Measurements from ENCODE around the gene SUN2.
A peak's percentile ranks its signal among the peaks of the same experiment; 100 is the strongest.

Gene SUN2

DNA sequence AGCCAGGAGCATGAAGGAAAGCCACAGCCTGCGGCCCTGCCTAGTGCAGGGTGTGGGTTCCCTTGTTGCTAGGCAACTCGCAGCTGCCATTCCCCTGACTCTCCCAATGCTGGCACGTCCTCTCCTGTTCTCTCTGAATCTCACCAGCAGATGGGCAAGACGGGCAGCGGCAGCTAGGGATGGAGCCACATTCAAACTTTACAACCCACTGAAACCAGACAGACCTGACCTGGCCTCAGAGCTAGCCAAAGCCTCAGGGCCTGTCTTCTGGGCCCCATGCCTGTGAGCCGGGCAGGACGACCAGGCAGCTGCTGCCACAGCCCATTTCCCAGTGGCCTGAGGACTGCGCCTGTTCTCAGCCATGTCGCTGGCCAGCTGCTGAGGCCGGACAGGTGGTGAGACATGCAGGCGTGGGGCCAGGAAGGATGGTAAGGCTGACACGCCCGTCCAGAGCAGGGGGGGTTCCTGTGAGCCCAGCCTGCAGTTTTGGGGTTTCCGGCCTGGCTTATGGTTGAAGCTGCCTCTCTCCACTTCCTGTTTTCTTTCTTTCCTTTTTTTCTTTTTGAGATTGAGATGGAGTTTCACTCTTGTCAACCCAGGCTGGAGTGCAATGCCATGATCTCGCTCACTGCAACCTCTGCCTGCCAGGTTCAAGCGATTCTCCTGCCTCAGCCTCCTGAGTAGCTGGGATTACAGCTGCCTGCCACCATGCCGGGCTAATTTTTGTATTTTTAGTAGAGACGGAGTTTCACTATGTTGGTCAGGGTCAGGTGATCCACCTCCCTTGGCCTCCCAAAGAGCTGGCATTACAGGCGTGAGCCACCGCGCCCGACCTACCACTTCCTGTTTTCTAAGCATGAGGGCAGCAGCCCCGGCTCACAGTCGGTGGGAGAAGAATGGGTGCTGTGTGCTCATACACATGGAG, 4.1 kb downstream of the SUN2 start:
- DNase-seq (ENCODE audit: low spot score): peak; percentile 75

DNA sequence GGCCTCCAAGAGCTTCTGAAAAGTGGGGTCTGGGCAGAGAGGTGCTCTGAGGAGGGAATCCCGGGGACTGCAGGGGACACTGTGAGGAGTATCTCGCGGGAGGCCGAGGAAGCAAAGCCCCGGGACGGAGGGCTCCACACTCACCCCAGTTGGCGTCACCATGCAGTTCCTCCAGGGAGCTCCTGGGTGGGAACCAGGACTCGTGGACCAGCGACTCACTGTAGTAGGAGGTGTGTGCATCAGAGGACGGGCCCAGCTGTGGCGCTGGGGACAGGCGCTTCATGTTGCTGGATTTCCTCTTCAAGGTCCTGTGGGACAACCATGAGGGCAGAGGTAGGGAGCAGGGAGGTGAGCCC, 4.8 kb downstream of the SUN2 start:
- no peak for DNase-seq (ENCODE audit: low spot score)

DNA sequence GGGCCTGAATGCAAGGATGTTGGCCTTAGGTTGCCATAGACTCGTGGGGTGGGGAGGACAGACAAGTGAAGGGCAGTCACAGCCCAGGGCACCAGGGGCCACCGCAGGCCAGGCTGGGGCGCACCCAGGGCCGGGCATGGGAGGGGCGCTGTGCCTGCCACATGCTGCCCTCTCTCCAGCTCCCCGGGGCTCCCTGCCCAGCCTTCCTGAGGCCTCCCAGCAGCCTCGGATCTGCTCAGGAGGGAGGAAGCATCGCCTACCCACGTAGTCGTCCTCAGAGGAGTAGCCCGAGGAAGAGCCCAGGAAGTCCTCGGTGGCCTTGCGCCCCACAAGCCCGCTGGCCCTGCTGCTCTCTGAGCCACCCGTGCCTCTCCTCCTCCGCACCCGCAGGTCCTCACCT, 5.2 kb downstream of the SUN2 start:
- DNase-seq (ENCODE audit: low spot score): no peak

DNA sequence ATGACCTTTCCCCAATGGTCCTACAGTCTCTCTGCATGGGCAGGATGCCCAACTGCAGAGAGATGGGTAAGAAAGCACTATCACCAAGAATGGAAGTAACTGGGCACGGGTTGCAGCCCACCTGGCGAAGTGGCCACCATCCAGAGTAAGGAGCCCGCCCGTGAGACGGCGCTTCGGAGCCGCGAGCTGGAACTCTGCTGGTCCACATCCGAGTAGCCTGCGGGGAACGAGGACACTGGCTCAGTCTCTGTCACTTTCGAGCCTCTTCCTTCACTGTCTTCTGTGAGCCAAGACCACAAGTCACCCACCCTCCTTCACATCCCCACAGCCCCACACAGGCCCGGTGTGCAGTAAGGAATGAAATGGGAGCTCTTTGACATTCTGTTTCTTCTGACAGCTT, 5.7 kb downstream of the SUN2 start:
- no peak for DNase-seq (ENCODE audit: low spot score)

DNA sequence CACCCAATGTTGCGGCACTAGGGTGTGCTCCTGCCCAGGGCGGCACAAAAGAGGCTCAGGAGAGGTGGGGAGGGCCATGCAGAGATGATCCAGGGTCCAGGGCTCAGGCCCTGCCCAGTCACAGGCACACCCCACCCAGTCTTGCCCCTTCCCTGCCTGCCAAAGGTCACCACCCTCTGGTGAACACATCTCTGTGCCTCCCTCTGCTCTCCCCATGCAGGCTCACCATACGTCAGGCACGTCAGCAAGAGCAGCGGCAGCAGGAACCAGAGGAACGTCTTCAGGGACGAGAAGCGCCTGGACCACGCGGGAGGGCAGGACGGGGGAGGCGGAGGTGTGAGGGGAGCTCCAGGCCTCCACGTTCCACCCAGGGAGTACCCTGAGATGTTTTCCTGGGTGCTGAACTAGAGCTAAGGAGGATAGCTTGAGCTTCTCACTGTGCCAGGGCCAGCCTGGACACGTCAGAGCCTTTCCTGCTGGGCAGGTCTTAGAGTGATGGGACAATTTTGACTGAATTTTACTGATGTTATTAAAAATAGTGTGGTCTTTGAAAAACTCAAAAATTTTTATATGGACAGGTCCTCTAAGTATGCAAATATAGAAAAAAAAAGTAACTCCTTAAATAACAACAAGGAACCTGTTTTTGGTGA, 7.2 kb downstream of the SUN2 start:
- DNase-seq (ENCODE audit: low spot score): no peak

DNA sequence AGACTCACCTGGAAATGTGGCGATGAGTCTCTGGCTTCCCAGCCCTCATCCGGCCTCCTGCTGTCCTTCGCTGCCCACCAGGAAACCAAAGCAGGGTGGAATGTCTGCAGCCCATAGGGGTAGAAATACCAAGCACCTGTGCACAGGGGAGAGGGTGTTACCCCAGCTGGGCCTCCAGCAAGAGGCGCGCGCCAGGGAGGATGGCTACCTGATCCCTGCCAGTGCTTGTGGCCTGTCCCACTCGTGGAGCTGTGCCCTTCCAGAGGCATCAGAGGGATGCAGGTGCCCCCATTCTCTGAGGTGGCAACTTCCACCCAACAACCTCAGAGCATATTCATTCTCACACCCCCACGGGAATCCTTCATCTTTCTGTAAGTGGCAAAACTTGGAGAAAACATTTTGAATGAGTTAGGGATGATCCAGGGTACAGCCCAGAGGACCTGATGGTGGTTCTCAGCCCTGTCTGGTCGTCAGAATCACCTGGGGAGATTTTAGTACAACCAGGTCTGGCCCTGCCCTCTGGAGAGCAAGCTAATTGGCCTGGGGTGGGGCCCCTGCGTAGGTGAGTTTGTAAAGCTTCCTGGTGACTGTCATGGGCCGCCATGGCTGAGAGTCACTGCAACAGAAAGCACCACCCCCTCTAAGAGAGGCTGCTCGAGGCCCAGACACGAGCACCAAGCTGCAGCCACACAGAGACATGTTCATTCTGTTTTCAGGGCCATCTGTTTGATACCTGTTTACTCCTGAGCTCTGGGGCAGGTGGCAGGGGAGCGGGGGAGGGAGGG, 9.9 kb downstream of the SUN2 start:
- DNase-seq (ENCODE audit: low spot score): no peak

DNA sequence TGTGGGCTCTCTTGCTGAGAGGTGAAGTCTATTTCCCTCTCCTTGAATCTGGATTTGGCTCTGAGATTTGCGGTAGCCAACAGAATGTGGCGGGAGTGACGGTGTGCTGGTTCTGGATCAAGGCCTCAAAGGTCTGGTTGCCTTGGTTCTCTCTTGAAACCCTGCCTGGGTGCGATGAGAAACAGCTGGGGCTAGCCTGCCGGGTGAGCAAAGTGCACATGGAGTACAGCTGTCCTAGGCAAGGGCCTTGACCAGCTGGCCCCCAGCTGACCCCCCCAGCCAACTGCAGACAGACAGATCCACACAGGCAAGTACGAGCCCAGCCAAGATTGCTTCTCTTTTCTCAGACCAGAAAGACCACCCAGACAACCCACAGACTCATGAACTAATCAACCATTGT, 10.8 kb downstream of the SUN2 start:
- DNase-seq (ENCODE audit: low spot score): no peak

DNA sequence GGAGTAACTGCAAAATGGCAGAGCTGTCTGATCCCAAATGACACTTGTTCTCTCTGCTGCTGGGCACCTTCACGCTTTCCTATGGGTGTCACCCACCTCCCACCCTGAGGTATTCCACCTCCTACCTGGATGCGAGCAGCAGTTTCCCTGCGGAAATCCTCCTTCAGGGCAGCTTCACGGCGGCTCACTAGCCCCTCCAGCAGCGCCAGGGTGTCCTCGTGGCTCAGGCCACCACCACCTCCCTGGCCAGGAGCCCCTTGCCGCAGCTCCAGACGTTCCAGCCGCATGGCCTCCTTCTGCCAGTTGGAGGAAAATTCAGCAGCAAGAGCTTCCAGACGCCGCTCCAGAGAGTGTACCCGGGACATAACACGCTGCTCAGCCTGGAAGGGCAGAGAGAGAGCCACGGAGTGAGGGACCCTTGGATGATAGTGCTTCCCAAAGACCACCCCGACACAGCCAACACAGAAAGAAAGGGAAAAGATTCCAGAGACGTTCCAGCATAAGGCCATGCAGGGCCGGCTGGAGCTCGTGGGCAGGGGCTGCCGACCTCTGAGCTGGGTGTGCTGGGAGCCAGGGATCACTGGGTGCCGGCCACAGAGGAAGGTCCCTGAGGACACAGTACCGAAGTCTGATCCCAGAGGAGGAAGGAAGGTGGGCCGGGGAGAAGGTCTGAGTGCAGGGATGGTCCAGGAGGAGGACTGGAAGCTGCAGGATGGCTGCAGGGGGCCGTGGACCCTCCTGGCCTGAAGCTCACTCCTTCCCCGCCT, 13.4 kb downstream of the SUN2 start:
- no peak for DNase-seq (ENCODE audit: low spot score)

DNA sequence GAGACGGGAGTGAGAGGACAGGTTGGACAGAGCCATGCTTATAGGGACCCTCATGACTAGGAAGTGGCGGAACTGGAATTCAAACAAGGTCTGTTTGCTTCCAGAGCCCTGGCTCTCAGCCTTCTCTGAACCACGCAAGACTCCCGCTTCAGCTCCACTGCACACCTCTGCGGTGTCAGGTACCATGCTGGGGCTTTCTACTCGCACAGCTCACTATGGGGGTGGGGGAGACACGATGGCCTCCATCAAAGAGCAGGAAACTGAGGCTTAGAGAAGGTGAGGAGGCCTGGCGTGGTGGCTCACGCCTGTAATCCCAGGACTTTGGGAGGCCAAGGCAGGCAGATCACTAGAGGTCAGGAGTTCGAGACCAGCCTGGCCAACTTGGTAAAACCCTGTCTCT, 14.2 kb downstream of the SUN2 start:
- no peak for DNase-seq (ENCODE audit: low spot score)

DNA sequence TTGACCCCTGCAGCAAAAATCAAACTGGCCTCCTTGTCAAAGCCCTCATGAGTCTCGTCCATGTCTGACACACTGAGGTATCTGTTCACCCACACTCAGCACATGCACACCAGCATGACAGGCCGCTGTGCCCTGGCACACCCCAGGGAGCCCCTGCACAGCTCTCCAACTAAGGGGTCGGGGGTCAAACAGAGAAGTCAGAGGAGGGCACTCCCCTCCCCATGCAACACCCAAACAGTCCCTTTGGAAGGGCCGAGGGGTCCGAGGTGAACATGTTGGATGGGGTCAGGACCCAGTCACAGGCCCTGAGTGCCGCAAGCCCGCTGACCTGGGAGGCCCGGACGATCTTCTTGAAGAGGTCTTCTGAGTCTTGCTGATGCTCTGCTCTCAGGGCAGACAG, 14.6 kb downstream of the SUN2 start:
- DNase-seq (ENCODE audit: low spot score): no peak

DNA sequence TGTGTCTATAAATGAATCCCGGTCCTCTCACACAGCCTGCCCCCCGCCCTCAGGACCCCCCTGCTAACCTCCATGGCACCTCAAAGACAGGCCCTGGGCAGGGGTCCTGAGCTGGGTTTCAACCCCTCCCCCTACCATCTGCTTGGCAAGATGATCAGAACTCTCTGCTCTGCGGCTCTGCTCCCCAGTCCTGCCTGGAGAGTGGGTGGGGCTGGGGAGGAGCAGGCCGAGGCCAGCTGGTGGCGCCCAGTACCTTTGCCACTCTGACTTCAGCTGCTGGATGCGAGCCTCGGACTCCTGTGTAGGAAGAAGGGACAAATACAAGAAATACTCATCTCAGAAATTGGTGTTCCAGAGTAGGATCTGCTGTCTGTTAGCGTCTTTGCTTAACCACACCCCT, 15.0 kb downstream of the SUN2 start:
- DNase-seq (ENCODE audit: low spot score): no peak

DNA sequence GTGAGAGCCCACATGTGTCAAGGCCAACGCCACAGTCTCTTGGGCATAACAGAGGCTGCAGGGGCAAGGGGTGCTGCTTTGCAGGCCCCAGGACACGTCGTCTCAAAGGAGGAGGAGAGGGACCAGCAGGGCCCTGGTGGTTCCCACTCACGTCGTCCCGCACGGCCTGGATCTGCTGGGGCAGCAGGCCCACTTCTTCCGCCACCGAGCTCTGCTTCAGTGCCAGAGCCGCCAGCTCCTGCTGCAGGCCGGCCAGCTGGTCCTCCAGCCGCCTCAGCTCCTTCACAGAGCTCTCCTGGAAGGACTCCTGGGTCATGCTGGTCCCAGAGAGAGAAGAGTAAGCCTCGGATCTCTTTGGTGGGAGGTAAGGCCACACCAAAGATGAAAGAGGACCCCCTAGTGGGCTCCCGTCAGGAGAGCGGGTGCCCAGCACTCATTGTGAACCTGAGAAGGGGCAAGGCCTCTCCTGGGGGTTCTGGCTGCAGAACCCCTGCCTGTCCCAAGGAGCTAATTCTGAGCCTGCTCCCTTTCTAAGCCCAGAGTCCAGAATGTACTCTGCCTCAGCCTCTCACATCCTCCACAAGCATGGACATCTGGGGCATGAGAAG, 15.6 kb downstream of the SUN2 start:
- DNase-seq (ENCODE audit: low spot score): no peak

DNA sequence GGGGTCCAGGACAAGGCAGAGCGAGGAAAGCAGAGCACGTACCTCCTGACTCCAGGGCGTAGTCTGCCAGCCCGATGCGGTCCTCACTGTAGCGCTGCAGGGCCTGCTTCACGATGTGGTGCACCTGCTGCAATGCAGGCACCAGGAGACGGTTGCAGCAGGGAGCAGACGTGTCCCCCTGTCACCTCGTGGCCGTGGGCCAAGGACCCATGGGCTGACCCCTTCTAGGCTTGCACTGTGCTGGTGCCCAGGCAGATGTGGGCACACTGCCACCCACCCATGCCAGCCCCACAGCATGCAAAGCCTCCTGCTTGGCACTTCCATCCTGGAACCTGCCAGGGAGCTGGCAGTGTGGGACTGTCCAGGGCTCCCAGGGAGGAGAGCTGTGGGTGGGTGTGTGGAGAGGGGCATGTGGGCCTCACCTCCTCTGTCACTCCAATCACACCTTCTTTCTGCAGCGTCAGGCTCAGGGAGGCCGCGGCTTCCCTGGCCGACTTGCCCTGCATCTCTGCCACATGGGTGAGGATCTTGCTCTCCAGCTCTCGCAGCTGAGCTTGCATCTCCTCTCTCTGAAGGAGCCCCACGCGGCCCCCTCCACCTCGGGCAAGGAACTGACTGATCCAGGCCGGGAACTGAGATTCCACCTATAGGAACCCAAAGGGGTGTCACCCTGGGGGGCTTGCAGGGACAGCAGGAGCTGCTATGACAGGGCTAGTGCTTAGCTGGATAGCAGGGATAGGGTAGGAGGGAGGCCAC, 16.3 kb downstream of the SUN2 start:
- no peak for DNase-seq (ENCODE audit: low spot score)

DNA sequence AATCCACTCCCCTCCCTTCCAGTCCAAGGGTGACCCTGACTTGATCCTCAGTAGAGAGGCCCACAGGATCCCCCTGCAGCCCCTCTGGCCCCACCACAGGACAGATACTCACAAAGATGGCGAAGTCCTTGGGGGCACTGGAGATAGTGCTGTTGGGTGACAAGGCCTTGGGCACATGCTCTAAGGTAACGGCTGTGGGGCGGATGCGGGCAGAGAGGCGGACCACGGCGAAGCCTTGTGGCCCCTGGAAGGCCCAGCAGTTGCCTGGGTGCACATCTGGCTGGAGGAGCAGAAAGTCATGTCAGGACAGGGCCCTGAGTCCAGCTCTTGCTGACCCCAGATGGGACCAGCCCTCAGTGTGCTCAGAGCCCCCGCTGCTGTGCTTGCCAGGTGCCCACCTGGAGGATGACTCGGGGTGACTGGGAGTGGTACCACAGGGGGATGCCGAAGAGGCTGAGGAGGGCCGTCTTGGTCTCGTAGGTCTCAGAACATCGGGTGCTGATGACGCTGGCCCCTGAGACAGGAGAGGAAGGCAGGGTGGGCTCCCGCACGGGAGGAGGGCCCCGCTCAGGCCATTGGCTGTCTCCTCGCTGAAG, 17.2 kb downstream of the SUN2 start:
- no peak for DNase-seq (ENCODE audit: low spot score)

DNA sequence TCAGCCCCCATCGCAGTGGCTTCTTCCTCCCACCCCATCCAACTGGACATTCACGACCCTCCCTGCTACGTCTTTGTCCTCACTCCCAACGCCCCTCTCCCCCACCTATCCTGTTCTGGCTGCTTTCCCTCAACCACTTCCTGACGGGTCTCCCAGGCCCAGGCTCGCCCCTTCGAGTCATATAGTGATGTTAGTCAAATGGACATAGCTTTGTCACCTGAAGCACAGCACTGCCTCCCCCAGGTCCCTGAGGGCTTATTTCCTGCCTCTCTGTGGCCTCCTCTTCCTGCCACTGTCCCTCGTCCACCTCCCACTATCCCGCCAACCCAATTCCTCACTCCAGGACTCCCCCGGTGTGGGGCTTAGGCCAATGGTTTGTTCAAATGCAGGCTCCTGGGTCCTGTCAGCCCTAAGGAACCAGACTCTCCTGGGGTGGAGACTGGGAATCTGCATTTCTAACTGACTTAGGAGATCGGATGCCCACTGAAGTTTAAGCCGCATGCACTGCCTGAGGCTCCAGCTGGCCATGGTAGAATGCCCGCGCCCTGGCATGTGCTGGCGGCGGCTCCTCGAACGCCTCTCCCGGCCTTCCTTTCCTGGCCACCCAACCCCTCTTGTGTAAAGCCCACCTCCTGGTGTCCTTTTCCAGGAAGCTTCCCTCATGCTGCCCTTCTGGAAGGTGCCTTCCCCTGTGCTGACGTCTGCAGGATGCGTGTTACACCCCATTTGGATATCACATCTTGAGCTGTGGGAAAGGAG, 18.3 kb downstream of the SUN2 start:
- DNase-seq (ENCODE audit: low spot score): no peak

DNA sequence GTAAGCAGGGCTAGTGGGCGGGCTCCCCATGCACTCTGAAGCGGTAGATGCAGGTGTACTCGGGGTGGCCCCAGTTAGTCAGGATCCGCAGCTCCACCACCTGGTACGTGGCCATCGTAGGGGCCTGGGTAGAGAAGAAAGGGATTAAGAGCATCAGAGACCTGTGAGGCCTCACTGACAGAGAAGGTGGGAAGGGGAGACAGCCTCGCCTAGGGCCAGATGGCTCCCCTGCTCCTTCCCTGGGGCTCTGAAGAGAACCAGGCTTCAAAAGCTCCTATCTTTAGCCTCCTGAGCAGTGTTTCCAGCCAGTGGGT, 19.6 kb downstream of the SUN2 start:
- DNase-seq (ENCODE audit: low spot score): no peak

DNA sequence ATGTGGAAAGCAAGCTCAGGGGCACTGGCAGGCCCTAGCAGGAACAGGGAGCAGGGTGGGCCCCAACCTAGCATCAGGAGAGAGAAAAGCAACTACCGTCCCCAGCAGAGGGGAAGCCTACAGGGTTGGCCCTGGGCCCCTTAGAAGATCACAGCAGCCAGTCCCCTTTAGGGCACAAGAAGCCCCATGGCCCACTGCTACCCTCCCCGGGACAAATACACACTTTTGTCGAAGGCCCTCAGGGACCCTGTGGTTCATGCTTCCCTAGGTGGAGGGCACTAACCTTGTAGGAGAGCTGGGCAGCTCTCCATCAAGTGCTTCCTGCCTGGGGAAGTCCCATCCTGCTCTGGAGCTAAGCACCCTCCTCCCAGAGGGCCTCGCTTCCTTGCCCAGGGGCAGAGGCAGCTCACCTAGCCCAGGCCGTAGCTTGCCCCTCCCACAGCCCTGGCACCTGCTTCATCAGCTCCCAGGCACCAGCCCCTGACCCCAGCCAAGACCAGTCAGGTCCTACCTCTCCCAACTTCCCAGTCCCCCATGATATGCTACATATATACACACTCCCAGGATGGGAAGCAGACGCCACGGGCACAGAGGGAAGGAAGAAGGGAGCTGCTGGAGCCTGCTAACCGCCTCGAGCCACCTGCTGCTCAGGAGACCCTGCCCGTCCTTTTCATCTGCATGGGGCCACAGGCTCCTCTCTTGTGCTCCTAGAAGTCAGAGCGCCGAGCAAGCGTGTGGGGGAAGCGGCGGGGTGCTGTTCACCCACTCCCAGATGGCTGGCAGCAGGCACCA, 20.1 kb downstream of the SUN2 start:
- no peak for DNase-seq (ENCODE audit: low spot score)

DNA sequence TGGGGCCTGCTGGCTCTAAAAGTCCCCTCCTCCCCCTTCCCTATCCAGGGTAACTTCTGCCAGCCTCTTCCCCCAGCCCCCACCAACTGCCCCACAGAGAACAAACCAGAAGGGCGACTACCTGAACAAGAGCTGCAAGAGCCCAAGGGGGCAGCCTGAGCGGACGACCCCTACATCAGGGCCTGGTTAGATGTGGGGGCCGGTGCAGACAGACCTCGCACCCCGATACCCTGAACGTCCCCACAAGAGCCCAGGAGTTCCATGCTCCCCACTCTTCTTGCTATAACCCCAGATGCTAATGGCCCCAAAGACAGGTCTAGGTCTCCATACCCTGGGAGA, 20.7 kb downstream of the SUN2 start:
- DNase-seq (ENCODE audit: low spot score): no peak

DNA sequence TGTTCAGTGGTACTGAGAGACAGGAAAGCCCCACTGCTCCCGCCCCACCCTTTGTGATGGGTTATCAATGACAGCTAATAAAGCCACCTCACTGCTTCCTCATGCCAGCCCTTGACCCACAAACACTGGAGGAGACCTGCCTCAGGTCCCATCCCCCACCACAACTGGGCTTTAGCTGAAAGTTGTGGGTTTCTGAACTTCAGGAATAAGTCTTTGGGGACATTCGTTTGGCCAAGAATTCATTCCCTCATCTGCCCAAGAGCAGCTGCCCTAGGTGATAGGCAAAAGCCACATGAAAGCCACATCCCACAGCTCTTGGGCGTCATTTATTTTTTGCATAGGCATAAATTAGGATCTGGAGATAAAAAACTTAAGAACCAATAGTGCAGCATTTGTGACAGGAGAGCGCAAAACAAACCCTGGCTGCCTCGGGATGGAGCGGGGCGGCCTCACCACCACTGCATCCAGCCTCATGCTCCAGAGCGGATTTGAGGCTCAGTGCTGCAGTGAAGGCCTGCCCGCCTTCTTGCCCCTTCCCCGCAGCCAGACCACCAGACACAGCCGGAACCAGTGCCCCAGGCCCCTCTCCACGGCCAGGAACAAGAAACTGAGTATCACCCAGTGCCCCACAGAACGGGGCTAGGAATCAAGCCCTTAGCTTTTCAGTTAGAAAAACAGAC, 21.2 kb downstream of the SUN2 start:
- no peak for DNase-seq (ENCODE audit: low spot score)

Measured in left forelimb (tissue), 1 donor.